Measurements from ENCODE around the gene DHDDS. TPM values are rescaled to one million over a fixed set of nuclear protein-coding genes. Genes with fewer than 3 reads are reported as not detected.

Gene DHDDS
- total RNA-seq, 2 experiments from 2014 or later = 33.3 to 36.9 TPM

- peak; percentile 100 for ATAC-seq
- no peak overlapping the region for H3K27ac Mint-ChIP-seq
- H3K4me1 Mint-ChIP-seq (ENCODE audit: low read depth) = no peaks in the 10 kb centered on the region
- no peaks in the 10 kb centered on the region for H3K9me3 Mint-ChIP-seq
- intact Hi-C loops (cut with micrococcal nuclease) = no loop called here
- ChIA-PET POLR2A (interaction anchor here (0.6 to 1.8 kb wide), 6 partner anchors 38 to 454 kb away, joined by 3 to 4 read pairs (median 3); no protein-coding TSS in a partner anchor), CTCF (interaction anchor here (0.6 to 4.3 kb wide), 83 partner anchors 9 to 949 kb away, joined by 3 to 61 read pairs (median 5); partner anchors contain the start of genes CATSPER4, CD52, CEP85 and DHDDS)
- H3K4me3 Mint-ChIP-seq = no peak overlapping the region
- peaks cover 24% of the 10 kb centered on the region for H3K27me3 Mint-ChIP-seq
- DNase-seq = peak; percentile 93
- no peaks in the 10 kb centered on the region for H3K36me3 Mint-ChIP-seq (ENCODE audit: low read depth)
- peak; percentile 82 for TF ChIP-seq CTCF (IDR thresholded peaks at IDR 0.05)
These were observed 14.9 kb upstream of the DHDDS start for GRCh38 chr1:26417111-26417759.

- POLR2A ChIA-PET = interaction anchor here (0.7 to 1.1 kb wide), 3 partner anchors 70 to 1349 kb away, joined by 3 read pairs; no protein-coding TSS in a partner anchor
- no peaks in the 10 kb centered on the region for H3K36me3 Mint-ChIP-seq (ENCODE audit: low read depth)
- CTCF ChIA-PET = interaction anchor here (0.7 to 4.3 kb wide), 7 partner anchors 8 to 274 kb away, joined by 3 to 53 read pairs (median 3); partner anchors contain the start of genes LIN28A and ZNF593
- H3K9me3 Mint-ChIP-seq = no peaks in the 10 kb centered on the region
- no peak for ATAC-seq
- H3K27me3 Mint-ChIP-seq = peaks cover 11% of the 10 kb centered on the region
- TF ChIP-seq CTCF (IDR thresholded peaks at IDR 0.05) = no peak
- no peak overlapping the region for H3K27ac Mint-ChIP-seq
- no peak for DNase-seq
- intact Hi-C loops (cut with micrococcal nuclease) = no loop called here
- H3K4me3 Mint-ChIP-seq = no peak overlapping the region
- no peaks in the 10 kb centered on the region for H3K4me1 Mint-ChIP-seq (ENCODE audit: low read depth)
These were observed 13.2 kb upstream of the DHDDS start for GRCh38 chr1:26418865-26419349.

- no peaks in the 10 kb centered on the region for H3K9me3 Mint-ChIP-seq
- intact Hi-C loops (cut with micrococcal nuclease) = no loop called here
- ATAC-seq = no peak
- no peaks in the 10 kb centered on the region for H3K36me3 Mint-ChIP-seq (ENCODE audit: low read depth)
- DNase-seq = no peak
- no peaks in the 10 kb centered on the region for H3K4me1 Mint-ChIP-seq (ENCODE audit: low read depth)
- TF ChIP-seq CTCF (IDR thresholded peaks at IDR 0.05) = no peak
- ChIA-PET CTCF (interaction anchor here (0.7 to 2.1 kb wide), 7 partner anchors 9 to 250 kb away, joined by 3 to 6 read pairs (median 3); partner anchors contain the start of genes LIN28A and ZNF593), POLR2A (interaction anchor here (0.8 to 1.1 kb wide), 3 partner anchors 41 to 316 kb away, joined by 3 to 4 read pairs (median 3); no protein-coding TSS in a partner anchor)
- H3K4me3 Mint-ChIP-seq = no peak overlapping the region
- H3K27me3 Mint-ChIP-seq = peaks cover 9% of the 10 kb centered on the region
- no peak overlapping the region for H3K27ac Mint-ChIP-seq
These were observed 12.6 kb upstream of the DHDDS start for GRCh38 chr1:26419494-26419893.

GRCh38 chr1:26429721-26430120 is 2.4 kb upstream of the DHDDS start:
- H3K4me1 Mint-ChIP-seq (ENCODE audit: low read depth) = peaks cover 19% of the 10 kb centered on the region
- no peak overlapping the region for H3K27ac Mint-ChIP-seq
- ATAC-seq = no peak
- DNase-seq = no peak
- no peak for TF ChIP-seq CTCF (IDR thresholded peaks at IDR 0.05)
- peaks cover 3% of the 10 kb centered on the region for H3K27me3 Mint-ChIP-seq
- intact Hi-C loops (cut with micrococcal nuclease) = no loop called here
- H3K36me3 Mint-ChIP-seq (ENCODE audit: low read depth) = peaks cover 8% of the 10 kb centered on the region
- no peak overlapping the region for H3K4me3 Mint-ChIP-seq
- ChIA-PET CTCF (interaction anchor here (1.5 to 6.6 kb wide), 2 partner anchors 13 to 108 kb away, joined by 4 to 61 read pairs; no protein-coding TSS in a partner anchor), POLR2A (interaction anchor here (0.7 to 1.1 kb wide), 2 partner anchors 14 to 49 kb away, joined by 3 read pairs; no protein-coding TSS in a partner anchor)
- no peaks in the 10 kb centered on the region for H3K9me3 Mint-ChIP-seq
